Left lung (tissue), 10 donors: ENCODE data around the gene VWA5A. TPM values are rescaled to one million over a fixed set of nuclear protein-coding genes. Genes with fewer than 3 reads are reported as not detected.

ENCODE experiments used
- ATAC-seq: fragments of 200-7000 bp; cut with Tn5 transposase; one replicate; pipeline ENCODE4 v1.9.1; 2020; ENCODE audit warnings: moderate library complexity
- DNase-seq, 4 donors: peaks; one replicate each; pipeline ENCODE4 v3.0.0-alpha.2; 2013 to 2020
- H3K27ac ChIP-seq, 2 donors: fragments of 200-600 bp; sonication (generic) in 1 of 2; one replicate each; pipeline versions ENCODE4 v1.5.0 to v1.8.0; 2020 to 2021
- H3K27me3 ChIP-seq, 2 donors: fragments of 200-600 bp; sonication (generic) in 1 of 2; one replicate each; pipeline versions ENCODE4 v1.5.0 to v1.8.0; 2020 to 2021
- H3K36me3 ChIP-seq, 2 donors: fragments of 200-600 bp; sonication (generic) in 1 of 2; one replicate each; pipeline versions ENCODE4 v1.5.0 to v1.8.0; 2020 to 2021
- H3K4me1 ChIP-seq, 2 donors: fragments of 200-600 bp; one replicate each; pipeline ENCODE4 v1.8.0; 2021
- H3K4me3 ChIP-seq, 2 donors: fragments of 200-600 bp; sonication (generic) in 1 of 2; one replicate each; pipeline versions ENCODE4 v1.5.0 to v1.8.0; 2020 to 2021; ENCODE audit warnings: mild to moderate bottlenecking in 1 of 2
- H3K9me3 ChIP-seq, 2 donors: fragments of 200-600 bp; sonication (generic) in 1 of 2; one replicate each; pipeline versions ENCODE4 v1.5.0 to v1.8.0; 2020 to 2021
- CTCF ChIP-seq, 2 donors: fragments of 200-600 bp; sonication (generic) in 1 of 2; IDR thresholded peaks; one replicate each; pipeline versions ENCODE4 v1.5.0 to v1.8.0; 2021; ENCODE audit warnings: antibody characterized with exemption in 2 of 2
- intact Hi-C, 2 donors: fragments of 100-400 bp; cut with DNase I; formaldehyde crosslinking; loops; one replicate each; pipeline versions ENCODE4 v1.11.2 to v1.14.2; 2022
- polyA plus RNA-seq, 6 donors: library from polyadenylated mRNA; unstranded; fragments of 120-200 nt; gene quantifications; one replicate each; pipeline ENCODE4 v1.2.1, GENCODE V29; 2013; ENCODE audit not compliant: insufficient read length in 6 of 6
- total RNA-seq, 2 donors: library from RNA; stranded (reverse); fragmentation: NEBNext Ultra II Directional; extraction: Animal tissue kit (Norgen Biotek cat#: 25700); gene quantifications; one replicate each; pipeline ENCODE4 v1.2.1, GENCODE V29; 2021
- donor health status: DM: no; HTN: yes; CAD: no.
- donor health status: DM: no; HTN: no; CAD: no.

The VWA5A gene
- total and polyA plus RNA-seq, 8 donors: 13.7 to 43.5 (median 17.0) TPM

GRCh38 chr11:124090996-124091395 is 24.3 kb upstream of the VWA5A start:
- Histone ChIP-seq H3K36me3 (no peaks in the 10 kb centered on the region), H3K27me3 (no peaks in the 10 kb centered on the region), H3K27ac (no peak overlapping the region), H3K4me1 (no peaks in the 10 kb centered on the region), H3K4me3 (no peak overlapping the region), H3K9me3 (no peaks in the 10 kb centered on the region)
- TF ChIP-seq CTCF (IDR thresholded peaks at IDR 0.05): no peak
- intact Hi-C loops: no loop called here
- DNase-seq: no peak
- no peak for ATAC-seq

GRCh38 chr11:124093330-124093729 is 21.9 kb upstream of the VWA5A start:
- Histone ChIP-seq H3K36me3 (no peaks in the 10 kb centered on the region), H3K27ac (no peak overlapping the region), H3K27me3 (no peaks in the 10 kb centered on the region), H3K4me1 (no peaks in the 10 kb centered on the region), H3K4me3 (no peak overlapping the region), H3K9me3 (no peaks in the 10 kb centered on the region)
- ATAC-seq (no peak), DNase-seq (no peak)
- intact Hi-C loops: no loop called here
- no peak for TF ChIP-seq CTCF (IDR thresholded peaks at IDR 0.05)

GRCh38 chr11:124094731-124095130 is 20.5 kb upstream of the VWA5A start:
- Histone ChIP-seq H3K36me3 (no peaks in the 10 kb centered on the region), H3K4me1 (no peaks in the 10 kb centered on the region), H3K27me3 (no peaks in the 10 kb centered on the region), H3K27ac (no peak overlapping the region), H3K4me3 (no peak overlapping the region), H3K9me3 (no peaks in the 10 kb centered on the region)
- DNase-seq (no peak), ATAC-seq (no peak)
- TF ChIP-seq CTCF (IDR thresholded peaks at IDR 0.05): no peak
- intact Hi-C loops: no loop called here

GRCh38 chr11:124096364-124096763 is 18.9 kb upstream of the VWA5A start:
- TF ChIP-seq CTCF (IDR thresholded peaks at IDR 0.05): no peak
- ATAC-seq: no peak
- DNase-seq: no peak

GRCh38 chr11:124098141-124098540 is 17.1 kb upstream of the VWA5A start:
- intact Hi-C loops: no loop called here
- Histone ChIP-seq H3K9me3 (no peaks in the 10 kb centered on the region), H3K27me3 (no peaks in the 10 kb centered on the region), H3K4me3 (no peak overlapping the region), H3K27ac (no peak overlapping the region), H3K4me1 (no peaks in the 10 kb centered on the region), H3K36me3 (no peaks in the 10 kb centered on the region)
- DNase-seq: no peak
- TF ChIP-seq CTCF (IDR thresholded peaks at IDR 0.05): no peak
- ATAC-seq: no peak

More at GRCh38 chr11:124096364-124096763, 18.9 kb upstream of the VWA5A start:
- H3K36me3 ChIP-seq: no peaks in the 10 kb centered on the region
- no peaks in the 10 kb centered on the region for H3K4me1 ChIP-seq
- H3K27me3 ChIP-seq: no peaks in the 10 kb centered on the region
- H3K4me3 ChIP-seq: no peak overlapping the region
- intact Hi-C loops: no loop called here
- no peak overlapping the region for H3K27ac ChIP-seq
- no peaks in the 10 kb centered on the region for H3K9me3 ChIP-seq
